ENCODE results near the gene GARNL3. TPM values are rescaled to one million over a fixed set of nuclear protein-coding genes. Genes with fewer than 3 reads are reported as not detected.

GARNL3 gene
- total and polyA plus RNA-seq, 7 donors, result 1.2 to 4.8 (median 2.2) TPM

DNA sequence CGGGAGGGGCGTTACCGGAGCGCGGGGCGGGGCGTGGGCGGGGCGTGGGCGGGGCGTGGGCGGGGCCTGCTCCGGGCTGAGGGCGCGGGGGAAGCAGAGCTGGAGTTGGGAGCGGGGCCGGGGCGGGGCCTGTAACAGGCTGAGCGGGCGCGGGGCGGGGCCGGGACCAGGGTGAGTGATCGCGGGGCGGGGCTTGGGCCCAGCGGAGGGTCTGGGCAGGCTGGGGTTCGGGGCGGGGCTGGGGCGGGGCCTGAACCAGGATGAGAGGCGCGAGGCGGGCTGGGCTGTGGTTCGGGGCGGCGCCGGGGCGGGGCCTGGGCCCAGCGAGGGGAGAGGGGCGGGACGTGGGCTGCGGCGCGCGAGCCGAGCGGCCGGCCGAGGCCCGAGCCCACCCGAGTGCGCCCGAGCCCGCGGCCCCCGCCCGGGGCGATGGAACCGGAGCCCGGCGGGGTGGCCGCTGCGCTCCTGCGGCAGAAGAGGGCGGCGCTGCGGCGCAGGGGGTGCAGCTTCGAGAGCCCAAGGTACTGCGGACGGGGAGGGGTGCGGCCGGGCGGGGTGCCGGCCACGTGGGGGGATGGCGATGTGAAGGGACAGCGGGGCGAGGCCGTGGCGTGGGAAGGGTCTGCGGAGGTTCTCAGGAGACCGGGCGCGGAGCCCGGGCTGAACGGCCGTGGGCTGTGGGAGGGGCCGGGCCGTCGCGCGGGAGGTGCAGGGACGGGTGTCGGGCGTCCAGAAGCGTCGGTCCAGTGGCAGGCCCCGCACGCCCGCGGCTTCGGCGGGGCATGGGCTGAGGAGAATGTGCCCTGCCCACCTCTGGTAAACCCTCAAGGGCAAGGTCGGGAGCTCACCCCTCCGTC is 39.5 kb upstream of the GARNL3 start:
- intact Hi-C loops (cut with DNase I), result no loop called here
- peak; percentile 91 to 95 (median 92) for ATAC-seq
- Histone ChIP-seq H3K27me3 (ENCODE audit: insufficient read depth in 3 of 3, low read length in 2 of 3) (no peaks in the 10 kb centered on the region), H3K4me1 (no peaks in the 10 kb centered on the region), H3K36me3 (ENCODE audit: insufficient read depth in 1 of 2, low read depth in 1 of 2) (no peaks in the 10 kb centered on the region), H3K27ac (peak overlapping the region; percentile 78), H3K4me3 (peak overlapping the region; percentile 75), H3K9me3 (no peaks in the 10 kb centered on the region)
- TF ChIP-seq, protein P1, sequence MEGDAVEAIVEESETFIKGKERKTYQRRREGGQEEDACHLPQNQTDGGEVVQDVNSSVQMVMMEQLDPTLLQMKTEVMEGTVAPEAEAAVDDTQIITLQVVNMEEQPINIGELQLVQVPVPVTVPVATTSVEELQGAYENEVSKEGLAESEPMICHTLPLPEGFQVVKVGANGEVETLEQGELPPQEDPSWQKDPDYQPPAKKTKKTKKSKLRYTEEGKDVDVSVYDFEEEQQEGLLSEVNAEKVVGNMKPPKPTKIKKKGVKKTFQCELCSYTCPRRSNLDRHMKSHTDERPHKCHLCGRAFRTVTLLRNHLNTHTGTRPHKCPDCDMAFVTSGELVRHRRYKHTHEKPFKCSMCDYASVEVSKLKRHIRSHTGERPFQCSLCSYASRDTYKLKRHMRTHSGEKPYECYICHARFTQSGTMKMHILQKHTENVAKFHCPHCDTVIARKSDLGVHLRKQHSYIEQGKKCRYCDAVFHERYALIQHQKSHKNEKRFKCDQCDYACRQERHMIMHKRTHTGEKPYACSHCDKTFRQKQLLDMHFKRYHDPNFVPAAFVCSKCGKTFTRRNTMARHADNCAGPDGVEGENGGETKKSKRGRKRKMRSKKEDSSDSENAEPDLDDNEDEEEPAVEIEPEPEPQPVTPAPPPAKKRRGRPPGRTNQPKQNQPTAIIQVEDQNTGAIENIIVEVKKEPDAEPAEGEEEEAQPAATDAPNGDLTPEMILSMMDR (IDR thresholded peaks at IDR 0.05), result no peak
- 1 to 2% (median 1%) methylated on average over 31 to 106 of the region's 106 CpGs for WGBS, 3 donors
- DNase-seq, result peak; percentile 98 to 99

DNA sequence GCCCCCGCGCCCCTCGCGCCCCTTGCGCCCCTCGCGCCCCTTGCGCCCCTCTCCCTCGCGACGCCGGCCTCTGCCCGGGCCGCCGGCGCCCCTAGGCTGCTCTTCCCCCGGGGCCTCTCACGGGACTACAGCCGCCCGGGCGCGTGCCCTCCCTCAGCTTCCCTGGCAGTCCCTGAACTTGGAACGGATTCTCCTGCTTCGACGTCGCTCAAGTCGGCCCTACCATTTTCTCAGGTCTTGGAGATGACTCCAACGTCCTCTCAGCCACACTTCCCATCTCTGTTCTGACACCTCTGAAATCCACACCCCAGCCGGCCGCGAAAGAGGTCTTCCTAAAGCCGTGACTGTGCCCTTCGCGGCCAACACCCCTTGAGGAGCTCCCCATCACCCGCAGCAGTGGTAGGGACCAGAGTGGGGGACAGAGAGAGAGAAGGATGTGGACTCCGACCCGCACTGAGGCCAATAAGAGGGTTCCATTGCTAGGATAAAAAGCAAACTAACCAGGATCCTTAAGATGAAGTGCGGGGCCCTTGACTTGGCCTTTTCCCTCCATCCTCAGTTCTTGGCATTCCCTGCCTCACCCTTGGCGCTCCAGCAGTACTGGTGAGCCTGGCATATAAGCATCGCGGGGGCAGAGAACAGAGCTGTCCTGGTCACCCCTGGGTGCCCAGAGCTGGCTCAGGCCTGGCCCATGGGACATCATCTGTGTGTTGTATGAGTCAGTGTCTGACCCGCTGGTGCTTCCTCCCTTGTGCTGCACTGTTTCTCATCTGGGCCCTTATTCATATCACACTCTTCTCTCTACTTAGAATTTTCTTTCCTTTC is 38.6 kb upstream of the GARNL3 start:
- intact Hi-C loops (cut with DNase I), result no loop called here
- Histone ChIP-seq H3K27me3 (ENCODE audit: insufficient read depth in 3 of 3, low read length in 2 of 3) (no peaks in the 10 kb centered on the region), H3K4me3 (peak overlapping the region; percentile 73), H3K36me3 (ENCODE audit: insufficient read depth in 1 of 2, low read depth in 1 of 2) (no peaks in the 10 kb centered on the region), H3K9me3 (no peaks in the 10 kb centered on the region), H3K4me1 (no peaks in the 10 kb centered on the region), H3K27ac (peak overlapping the region; percentile 30)
- TF ChIP-seq, protein P1 (IDR thresholded peaks at IDR 0.05), result no peak
- no peak for ATAC-seq
- WGBS, 3 donors, result 23 to 42% (median 36%) methylated on average over 23 to 42 of the region's 42 CpGs
- DNase-seq, result no peak

DNA sequence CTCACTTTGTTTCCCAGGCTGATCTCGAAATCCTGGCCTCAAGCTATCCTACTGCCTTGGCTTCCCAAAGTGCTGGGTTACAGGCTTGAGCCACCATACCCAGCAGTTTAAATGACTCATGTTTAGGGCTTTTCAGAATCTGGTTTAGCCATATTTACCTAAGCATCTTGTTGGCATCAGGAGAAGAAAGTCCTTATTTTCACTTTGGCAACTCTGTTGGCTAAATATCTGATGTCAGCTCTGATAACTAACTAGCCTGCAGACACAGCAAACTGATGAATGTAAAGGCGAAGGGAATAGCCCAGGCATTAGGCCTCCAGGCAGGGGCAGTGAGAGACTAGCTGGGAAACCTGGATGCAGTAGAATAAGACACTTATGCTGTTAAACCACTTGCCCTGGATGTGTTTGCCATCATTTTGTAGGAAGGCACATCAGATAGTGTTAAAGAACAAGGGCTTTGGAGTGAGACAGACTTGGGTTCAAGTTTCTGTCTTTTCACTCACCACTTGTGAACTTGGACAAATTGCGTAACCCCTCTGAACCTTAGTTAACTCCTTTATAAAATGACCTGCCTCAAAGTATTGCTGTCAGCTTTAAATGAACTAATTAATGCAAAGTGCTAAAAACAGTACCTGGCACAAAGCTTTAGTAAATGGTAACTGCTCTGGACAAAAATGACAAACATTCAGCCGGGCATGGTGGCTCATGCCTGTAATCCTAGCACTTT is 34.7 kb upstream of the GARNL3 start:
- Histone ChIP-seq H3K36me3 (ENCODE audit: insufficient read depth in 1 of 2, low read depth in 1 of 2) (no peaks in the 10 kb centered on the region), H3K9me3 (no peaks in the 10 kb centered on the region), H3K27me3 (ENCODE audit: insufficient read depth in 3 of 3, low read length in 2 of 3) (no peaks in the 10 kb centered on the region), H3K27ac (no peak overlapping the region), H3K4me3 (no peak overlapping the region), H3K4me1 (no peaks in the 10 kb centered on the region)
- no peak for DNase-seq
- intact Hi-C loops (cut with DNase I), result no loop called here
- TF ChIP-seq, protein P1 (IDR thresholded peaks at IDR 0.05), result no peak
- WGBS, 3 donors, result 88 to 92% (median 90%) methylated on average over 4 of the region's 4 CpGs
- no peak for ATAC-seq

DNA sequence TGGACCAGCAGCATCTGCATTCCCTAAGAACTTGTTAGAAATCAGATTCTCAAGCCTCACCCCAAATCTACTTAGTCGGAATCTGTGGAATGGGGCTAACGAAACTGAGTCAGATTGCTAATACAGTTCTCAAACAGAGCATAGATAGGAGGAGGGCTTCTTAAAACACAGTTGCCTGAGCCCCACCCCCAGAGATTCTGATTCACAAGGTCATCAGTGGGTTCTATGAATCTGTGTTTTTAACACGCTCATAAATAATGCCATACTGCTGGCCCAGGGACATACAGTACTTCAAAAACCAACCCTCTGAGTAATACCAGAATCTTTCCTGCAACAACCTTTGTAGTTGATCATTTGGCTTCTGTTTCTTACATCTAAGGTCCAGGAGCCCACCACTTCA is 32.9 kb upstream of the GARNL3 start:
- no peak overlapping the region for H3K27ac ChIP-seq
- no peaks in the 10 kb centered on the region for H3K36me3 ChIP-seq (ENCODE audit: insufficient read depth in 1 of 2, low read depth in 1 of 2)
- H3K9me3 ChIP-seq, result no peaks in the 10 kb centered on the region
- no peaks in the 10 kb centered on the region for H3K27me3 ChIP-seq (ENCODE audit: insufficient read depth in 3 of 3, low read length in 2 of 3)
- H3K4me1 ChIP-seq, result no peaks in the 10 kb centered on the region
- H3K4me3 ChIP-seq, result no peak overlapping the region
- intact Hi-C loops (cut with DNase I), result no loop called here
- TF ChIP-seq, protein P1 (IDR thresholded peaks at IDR 0.05), result no peak
- WGBS, 3 donors, result 93 to 97% (median 96%) methylated on average over 3 of the region's 3 CpGs
- no peak for ATAC-seq
- no peak for DNase-seq

Data from psoas muscle (tissue), 8 donors.